ENCODE measurements around the gene PELI1. TPM values are rescaled to one million over a fixed set of nuclear protein-coding genes. Genes with fewer than 3 reads are reported as not detected.

Gene PELI1
- total and polyA plus RNA-seq, 2 donors (not counting 3 experiments of a cell fraction or from before 2014, with no cell fraction given): 14.2 to 30.9 TPM

GRCh38 chr2:64093341-64093740 lies 50.9 kb downstream of the PELI1 start:
- Histone ChIP-seq H3K79me2 (ENCODE audit: control insufficient read depth, insufficient read depth, low read length) (no peaks in the 10 kb centered on the region), H3K4me1 (ENCODE audit: control insufficient read depth, extremely low read depth, insufficient read depth, low read length) (no peaks in the 10 kb centered on the region), H3K27me3 (ENCODE audit: control insufficient read depth in 2 of 2, insufficient read depth in 2 of 2, low read length in 2 of 2) (no peaks in the 10 kb centered on the region), H3K36me3 (ENCODE audit: control insufficient read depth in 2 of 2, extremely low read depth in 1 of 2, insufficient read depth in 2 of 2, low read length in 2 of 2) (peaks cover 16 to 17% of the 10 kb centered on the region in 2 experiments), H3K4me2 (ENCODE audit: insufficient read depth, low read length) (no peak overlapping the region), H3K9me3 (replicated peaks; ENCODE audit: control insufficient read depth, insufficient read depth, low read length) (no peaks in the 10 kb centered on the region), H3K4me3 (replicated peaks in 1 of 3; ENCODE audit: insufficient read depth in 1 of 3, low read depth in 1 of 3, low read length in 3 of 3) (no peak overlapping the region), H3K9ac (replicated peaks; ENCODE audit: extremely low read depth, insufficient read depth, low read length) (no peak overlapping the region), H3K9me1 (replicated peaks; ENCODE audit: control insufficient read depth, extremely low read depth, insufficient read depth, low read length) (no peaks in the 10 kb centered on the region), H3K27ac (ENCODE audit: insufficient read depth, low read depth, low read length) (no peak overlapping the region), H4K20me1 (replicated peaks; ENCODE audit: control insufficient read depth, extremely low read depth, insufficient read depth, low read length) (no peaks in the 10 kb centered on the region), H2AFZ (ENCODE audit: low read depth, low read length) (no peak overlapping the region)
- ChIA-PET POLR2A (no interaction called here), CTCF (no interaction called here)
- intact Hi-C loops (cut with micrococcal nuclease) (no loop called here), dilution Hi-C loops (cut with MboI; ENCODE audit: extremely low pct_ligation_motif_present, low sequenced_read_pairs) (no loop called here)
- BruUV-seq (replicated peaks): no TSS peak
- TF ChIP-seq POLR2AphosphoS5 (IDR thresholded peaks at IDR 0.05; ENCODE audit: insufficient read depth, low read depth, low read length): no peak
- no peak for TF ChIP-seq POLR2A (IDR thresholded peaks at IDR 0.05; ENCODE audit: low read depth, low read length)
- TF ChIP-seq JUN (IDR thresholded peaks at IDR 0.05; ENCODE audit: borderline replicate concordance, insufficient read depth, insufficient read length, low read depth): no peak
- TF ChIP-seq MYC (IDR thresholded peaks at IDR 0.05; ENCODE audit: low read depth, low read length): no peak
- TF ChIP-seq FOS (IDR thresholded peaks at IDR 0.05; ENCODE audit: borderline replicate concordance, insufficient read depth, low read length): no peak
- TF ChIP-seq GATA2 (IDR thresholded peaks at IDR 0.05; ENCODE audit: insufficient read depth, insufficient read length, low read depth, low read length): no peak
- TF ChIP-seq CTCF (IDR thresholded peaks at IDR 0.05; ENCODE audit: extremely low read depth in 1 of 2, insufficient read depth in 1 of 2, low read depth in 1 of 2, low read length in 2 of 2): no peak
- no peak for TF ChIP-seq MAX (IDR thresholded peaks at IDR 0.05; ENCODE audit: insufficient read depth, insufficient read length)
- TF ChIP-seq EZH2 (IDR thresholded peaks at IDR 0.05; ENCODE audit: borderline replicate concordance, low read depth, low read length, severe bottlenecking): no peak
- DNase-seq (ENCODE audit: low read depth, low spot score) (no peak), FAIRE-seq (no peak)
